Hepatocyte (in vitro differentiated cells): Measurements from ENCODE around the gene ASB4. TPM values are rescaled to one million over a fixed set of nuclear protein-coding genes. Genes with fewer than 3 reads are reported as not detected.

Source experiments
- polyA plus RNA-seq: library from polyadenylated mRNA; unstranded; fragments of >200 nt; fragmentation: Nextera tagmentation; extraction: Ambion mirVana; gene quantifications from 2 replicates; pipeline ENCODE4 v1.2.1, GENCODE V29; 2016
- total RNA-seq: library from RNA; depleted of rRNA; stranded (reverse); fragments of >200 nt; gene quantifications from 2 replicates; pipeline ENCODE4 v1.2.3, GENCODE V29; 2014

ASB4 gene
- total and polyA plus RNA-seq, 2 experiments from 2014 or later: 0.03 to 0.35 TPM

Other genes with a start within 250 kb of the ASB4 start
- gene PON1, start 161.4 kb upstream of the ASB4 start, total RNA-seq: 29.2 and 37.4 TPM in 2 replicates
- gene PON1, start 161.4 kb upstream of the ASB4 start, polyA plus RNA-seq: 42.2 and 62.3 TPM in 2 replicates
- not detected in 2 replicates for gene PON3, start 89.6 kb upstream of the ASB4 start, total RNA-seq
- 0.45 and 0.89 TPM in 2 replicates for gene PON3, start 89.6 kb upstream of the ASB4 start, polyA plus RNA-seq
- gene PON2, start 50.9 kb upstream of the ASB4 start, total RNA-seq: 292 and 337 TPM in 2 replicates
- gene PON2, start 50.9 kb upstream of the ASB4 start, polyA plus RNA-seq: 244 and 273 TPM in 2 replicates
- 28.5 and 34.6 TPM in 2 replicates for gene PDK4, start 110.6 kb downstream of the ASB4 start, total RNA-seq
- 26.0 and 28.8 TPM in 2 replicates for gene PDK4, start 110.6 kb downstream of the ASB4 start, polyA plus RNA-seq